Measurements from ENCODE around the gene RAB11FIP4. TPM values are rescaled to one million over a fixed set of nuclear protein-coding genes. Genes with fewer than 3 reads are reported as not detected.

RAB11FIP4 gene
- total RNA-seq, 1 experiment from 2014 or later = 2.8 TPM

- Mint-ChIP-seq H3K27ac (ENCODE audit: low read depth, unreplicated experiment) (peak overlapping the region; percentile 95), H3K36me3 (ENCODE audit: insufficient read depth, unreplicated experiment) (peaks cover 6% of the 10 kb centered on the region), H3K9me3 (ENCODE audit: unreplicated experiment) (no peaks in the 10 kb centered on the region), H3K4me3 (ENCODE audit: unreplicated experiment) (peak overlapping the region; percentile 52), H3K27me3 (ENCODE audit: insufficient read depth, unreplicated experiment) (no peaks in the 10 kb centered on the region), H3K4me1 (ENCODE audit: insufficient read depth, unreplicated experiment) (peaks cover 46% of the 10 kb centered on the region)
- POLR2A ChIA-PET = interaction anchor here (1.2 to 1.3 kb wide), 2 partner anchors 15 kb away, joined by 3 to 6 read pairs; no protein-coding TSS in a partner anchor
- DNase-seq (ENCODE audit: unreplicated experiment) = no peak
- CTCF ChIA-PET = interaction anchor here (0.6 to 1.0 kb wide), 2 partner anchors 206 to 276 kb away, joined by 3 read pairs; no protein-coding TSS in a partner anchor
- no TSS peak for BruUV-seq (replicated peaks)
- intact Hi-C loops (cut with micrococcal nuclease) = no loop called here
- TF ChIP-seq CTCF (IDR thresholded peaks at IDR 0.05; ENCODE audit: unreplicated experiment) = no peak
These were observed 174.2 kb downstream of the RAB11FIP4 start for GRCh38 chr17:31565652-31566051.

- Mint-ChIP-seq H3K4me1 (ENCODE audit: insufficient read depth, unreplicated experiment) (peaks cover 46% of the 10 kb centered on the region), H3K4me3 (ENCODE audit: unreplicated experiment) (no peak overlapping the region), H3K36me3 (ENCODE audit: insufficient read depth, unreplicated experiment) (peaks cover 6% of the 10 kb centered on the region), H3K27ac (ENCODE audit: low read depth, unreplicated experiment) (peak overlapping the region; percentile 95), H3K9me3 (ENCODE audit: unreplicated experiment) (no peaks in the 10 kb centered on the region), H3K27me3 (ENCODE audit: insufficient read depth, unreplicated experiment) (no peaks in the 10 kb centered on the region)
- ChIA-PET CTCF (interaction anchor here (0.6 to 1.9 kb wide), 2 partner anchors 205 to 275 kb away, joined by 3 to 9 read pairs; no protein-coding TSS in a partner anchor), POLR2A (interaction anchor here (0.7 to 1.3 kb wide), 2 partner anchors 14 to 247 kb away, joined by 3 read pairs; no protein-coding TSS in a partner anchor)
- intact Hi-C loops (cut with micrococcal nuclease) = no loop called here
- DNase-seq (ENCODE audit: unreplicated experiment) = no peak
- TF ChIP-seq CTCF (IDR thresholded peaks at IDR 0.05; ENCODE audit: unreplicated experiment) = no peak
- BruUV-seq (replicated peaks) = no TSS peak
These were observed 174.9 kb downstream of the RAB11FIP4 start for GRCh38 chr17:31566247-31566991.

- H3K27ac Mint-ChIP-seq (ENCODE audit: low read depth, unreplicated experiment) = peak overlapping the region; percentile 95
- H3K27me3 Mint-ChIP-seq (ENCODE audit: insufficient read depth, unreplicated experiment) = no peaks in the 10 kb centered on the region
- no peak for TF ChIP-seq CTCF (IDR thresholded peaks at IDR 0.05; ENCODE audit: unreplicated experiment)
- no peak for DNase-seq (ENCODE audit: unreplicated experiment)
- H3K4me1 Mint-ChIP-seq (ENCODE audit: insufficient read depth, unreplicated experiment) = peaks cover 46% of the 10 kb centered on the region
- peaks cover 2% of the 10 kb centered on the region for H3K36me3 Mint-ChIP-seq (ENCODE audit: insufficient read depth, unreplicated experiment)
- no TSS peak for BruUV-seq (replicated peaks)
- CTCF ChIA-PET = interaction anchor here (1.9 kb wide), 1 partner anchor 275 kb away, joined by 9 read pairs; no protein-coding TSS in a partner anchor
- intact Hi-C loops (cut with micrococcal nuclease) = no loop called here
- POLR2A ChIA-PET = interaction anchor here (0.7 to 1.3 kb wide), 2 partner anchors 14 to 279 kb away, joined by 3 read pairs; no protein-coding TSS in a partner anchor
- no peak overlapping the region for H3K4me3 Mint-ChIP-seq (ENCODE audit: unreplicated experiment)
- H3K9me3 Mint-ChIP-seq (ENCODE audit: unreplicated experiment) = no peaks in the 10 kb centered on the region
These were observed 175.5 kb downstream of the RAB11FIP4 start for GRCh38 chr17:31566992-31567373.

GRCh38 chr17:31568121-31568520 lies 176.6 kb downstream of the RAB11FIP4 start:
- CTCF ChIA-PET = no interaction called here
- Mint-ChIP-seq H3K9me3 (ENCODE audit: unreplicated experiment) (no peaks in the 10 kb centered on the region), H3K4me1 (ENCODE audit: insufficient read depth, unreplicated experiment) (peaks cover 55% of the 10 kb centered on the region), H3K27me3 (ENCODE audit: insufficient read depth, unreplicated experiment) (no peaks in the 10 kb centered on the region), H3K4me3 (ENCODE audit: unreplicated experiment) (no peak overlapping the region), H3K36me3 (ENCODE audit: insufficient read depth, unreplicated experiment) (no peaks in the 10 kb centered on the region), H3K27ac (ENCODE audit: low read depth, unreplicated experiment) (peak overlapping the region; percentile 88)
- DNase-seq (ENCODE audit: unreplicated experiment) = no peak
- BruUV-seq (replicated peaks) = no TSS peak
- POLR2A ChIA-PET = no interaction called here
- intact Hi-C loops (cut with micrococcal nuclease) = no loop called here
- TF ChIP-seq CTCF (IDR thresholded peaks at IDR 0.05; ENCODE audit: unreplicated experiment) = no peak

All from MCF 10A (cell line).